ENCODE measurements around the gene PHACTR1.

GRCh38 chr6:13066050-13066449 lies 349.5 kb downstream of the PHACTR1 start:
- TF ChIP-seq EZH2phosphoT487 (IDR thresholded peaks at IDR 0.05; ENCODE audit: insufficient read depth, low read depth) (no peak), EZH2 (IDR thresholded peaks at IDR 0.05; ENCODE audit: insufficient read depth, poor library complexity, severe bottlenecking) (no peak)

Data from GM23248 (cell line).